HPDE6-E6E7 (cell line): ENCODE results near the gene ESR2.
A peak's percentile ranks its signal among the peaks of the same experiment; 100 is the strongest.
"Not testable (repeated sequence)": the region's sequence is repeated elsewhere in the genome, so short reads cannot be mapped to it uniquely, and the experiment has no call there.

Experiments used
- DNase-seq: peaks from one replicate; pipeline ENCODE4 v3.0.0; 2011; ENCODE audit warnings: missing footprints; ENCODE audit errors: extremely low spot score

The ESR2 gene

GRCh38 chr14:64091217-64091616 lies 203.0 kb downstream of the ESR2 start:
- no peak for DNase-seq

GRCh38 chr14:64089920-64090319 lies 204.3 kb downstream of the ESR2 start:
- DNase-seq = no peak

GRCh38 chr14:64088647-64088964 lies 205.6 kb downstream of the ESR2 start:
- no peak for DNase-seq

GRCh38 chr14:64082837-64083236 lies 211.3 kb downstream of the ESR2 start:
- DNase-seq = no peak

- DNase-seq = no peak
Observed at GRCh38 chr14:64081174-64081746, 212.9 kb downstream of the ESR2 start.

GRCh38 chr14:64080452-64080851 lies 213.7 kb downstream of the ESR2 start:
- no peak for DNase-seq

- no peak for DNase-seq
Observed at GRCh38 chr14:64075613-64076005, 218.6 kb downstream of the ESR2 start.

- DNase-seq = no peak
Observed at GRCh38 chr14:64074961-64075612, 219.1 kb downstream of the ESR2 start.

- DNase-seq = no peak
Observed at GRCh38 chr14:64069634-64070359, 224.4 kb downstream of the ESR2 start.

GRCh38 chr14:64064447-64064846 lies 229.7 kb downstream of the ESR2 start:
- no peak for DNase-seq

- DNase-seq = no peak
Observed at GRCh38 chr14:64062381-64063115, 231.6 kb downstream of the ESR2 start.

GRCh38 chr14:64061706-64062105 lies 232.5 kb downstream of the ESR2 start:
- no peak for DNase-seq

GRCh38 chr14:64061115-64061514 lies 233.1 kb downstream of the ESR2 start:
- no peak for DNase-seq

GRCh38 chr14:64060648-64061096 lies 233.5 kb downstream of the ESR2 start:
- peak; percentile 69 for DNase-seq

- peak; percentile 42 for DNase-seq
Observed at GRCh38 chr14:64060199-64060545, 234.0 kb downstream of the ESR2 start.

- no peak for DNase-seq
Observed at GRCh38 chr14:64059454-64060198, 234.5 kb downstream of the ESR2 start.

- no peak for DNase-seq
Observed at GRCh38 chr14:64053694-64054669, 240.2 kb downstream of the ESR2 start.

GRCh38 chr14:64049616-64050381 lies 244.4 kb downstream of the ESR2 start:
- DNase-seq = no peak

- no peak for DNase-seq
Observed at GRCh38 chr14:64045091-64045490, 249.1 kb downstream of the ESR2 start.

GRCh38 chr14:64043296-64043695 lies 250.9 kb downstream of the ESR2 start:
- not testable (repeated sequence) for DNase-seq
